Left renal cortex interstitium (tissue), 4 donors: ENCODE results near the gene DBN1. TPM values are rescaled to one million over a fixed set of nuclear protein-coding genes. Genes with fewer than 3 reads are reported as not detected.
A peak's percentile ranks its signal among the peaks of the same experiment; 100 is the strongest.

ENCODE experiments used
- DNase-seq, 4 donors: peaks; one replicate each; pipeline ENCODE4 v3.0.0-alpha.2; 2013; ENCODE audit warnings: low read depth in 4 of 4, low spot score in 2 of 4, missing footprints in 1 of 4
- polyA plus RNA-seq, 4 donors: library from polyadenylated mRNA; unstranded; fragments of 120-200 nt; gene quantifications; one replicate each; pipeline ENCODE4 v1.2.1, GENCODE V29; 2013; ENCODE audit not compliant: insufficient read length in 4 of 4

The DBN1 gene
- 100 to 1,000 TPM; 166 to 235 (median 214) TPM for polyA plus RNA-seq

DNA sequence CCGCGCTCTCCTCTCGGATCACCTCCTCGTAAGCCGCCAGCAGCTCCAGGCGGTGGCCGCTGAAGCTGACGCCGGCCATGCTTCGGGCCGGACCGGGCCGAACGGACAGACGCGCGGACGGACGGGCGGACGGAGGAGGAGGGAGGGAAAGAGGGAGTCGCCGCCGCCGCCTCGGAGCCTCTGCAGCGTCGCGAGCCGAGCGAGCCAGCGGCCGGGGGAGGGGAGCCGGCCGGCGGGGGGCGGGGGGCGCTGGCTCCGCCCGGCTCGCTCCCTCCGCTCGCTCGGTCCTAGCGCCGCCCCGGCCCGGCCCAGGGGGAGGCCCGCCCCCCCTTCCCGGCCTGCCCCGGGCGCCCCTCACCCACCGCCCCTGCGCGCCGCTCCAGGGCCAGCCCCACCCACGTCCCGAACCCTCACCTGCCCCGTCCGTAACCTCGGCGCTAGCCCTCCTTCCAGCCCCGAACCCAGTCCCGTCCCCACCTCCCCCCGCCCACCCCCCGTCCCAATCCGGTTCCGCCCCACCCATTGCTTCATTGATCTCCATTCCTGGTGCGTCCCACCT, at the start of gene DBN1:
DBN1 (minus strand) TSS at position 192 of the 559 bp plus-strand sequence; CDS start at position 79, 113 bp downstream.
- no peak for DNase-seq

DNA sequence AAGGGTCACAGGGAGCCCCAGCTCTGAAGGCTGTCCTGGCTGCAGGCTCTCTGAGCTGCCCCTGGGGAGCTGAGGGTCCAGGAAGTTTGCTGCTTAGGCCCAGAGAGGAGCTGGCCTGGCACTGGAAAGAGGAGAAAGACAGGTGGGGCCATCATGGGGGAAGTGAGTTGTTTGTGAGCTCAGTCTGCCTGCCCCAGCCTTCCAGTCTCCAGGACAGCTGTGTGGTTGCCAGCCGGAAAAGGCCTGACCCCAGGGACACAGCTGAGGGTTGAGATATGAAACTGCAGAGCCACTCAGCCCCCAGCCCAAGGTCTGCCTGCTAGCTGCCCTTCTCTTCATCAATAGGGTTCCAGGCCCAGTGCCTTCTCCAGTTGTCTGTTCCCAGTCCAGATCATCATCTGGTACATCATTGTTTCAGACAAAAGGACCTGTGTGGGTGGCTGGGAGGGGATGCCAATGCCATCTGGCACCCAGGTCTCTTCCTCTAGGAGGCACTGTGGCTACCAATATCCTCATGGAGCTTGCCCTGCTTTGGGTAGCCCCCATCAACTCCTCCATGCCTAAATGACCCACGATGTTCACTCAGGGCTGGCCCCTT, 47.6 kb upstream of the DBN1 start:
- DNase-seq: no peak

DNA sequence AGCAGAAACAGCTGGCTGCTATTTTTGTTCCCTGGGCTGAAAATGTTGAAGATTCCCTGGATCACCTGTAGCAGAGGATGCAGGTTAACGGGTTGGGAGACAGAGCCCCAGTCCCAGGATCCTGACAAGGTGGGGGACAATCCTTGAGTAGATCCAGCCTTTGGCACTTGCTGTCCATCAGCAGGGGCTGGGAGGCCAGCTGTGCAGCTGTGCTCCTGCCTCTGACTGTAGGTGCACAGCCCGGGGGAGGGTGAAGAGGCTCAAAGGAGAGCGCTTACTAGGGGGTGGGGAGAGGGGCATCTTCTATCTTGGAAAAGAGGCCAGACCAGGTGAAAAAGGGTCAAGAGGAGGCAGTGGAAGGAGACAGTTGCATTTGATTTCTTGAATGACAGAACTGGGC, 46.8 kb upstream of the DBN1 start:
- no peak for DNase-seq

DNA sequence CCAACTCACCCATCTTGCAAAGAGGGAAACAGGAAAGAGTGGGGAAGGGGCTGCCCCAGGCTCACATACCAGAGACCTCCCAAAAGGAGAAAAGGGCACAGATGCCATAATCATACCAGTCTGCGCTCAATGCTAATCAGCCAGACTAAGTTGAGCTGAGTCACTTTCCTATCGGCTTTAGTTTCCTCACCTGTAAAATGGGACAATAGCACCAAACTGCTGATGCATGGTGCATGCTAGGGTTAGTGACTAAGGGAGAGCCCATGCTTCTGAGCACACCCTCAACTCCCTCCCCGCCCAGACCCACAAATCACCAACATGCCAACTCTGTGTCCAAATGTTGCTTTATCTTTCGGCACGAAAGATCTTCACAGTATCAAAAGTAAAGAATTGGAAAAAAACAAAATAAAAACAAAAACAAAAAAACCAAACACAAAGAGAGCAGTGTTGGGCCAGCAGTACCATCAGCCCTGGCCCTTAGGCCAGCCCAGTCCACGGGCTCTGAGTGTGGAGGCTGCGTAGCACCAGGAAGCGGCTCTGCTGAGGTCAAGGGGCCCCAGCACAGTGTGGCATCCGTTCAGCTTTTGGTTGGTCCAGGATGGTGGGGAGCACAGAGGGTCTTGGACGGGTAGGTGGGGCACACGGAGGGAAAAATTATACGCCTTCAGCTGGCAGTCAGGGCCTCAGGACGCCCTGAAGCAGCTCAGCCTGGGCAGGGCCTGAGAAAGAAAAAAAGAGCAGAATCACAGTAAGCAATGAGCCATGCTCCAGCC, 46.2 kb upstream of the DBN1 start:
- DNase-seq: no peak

DNA sequence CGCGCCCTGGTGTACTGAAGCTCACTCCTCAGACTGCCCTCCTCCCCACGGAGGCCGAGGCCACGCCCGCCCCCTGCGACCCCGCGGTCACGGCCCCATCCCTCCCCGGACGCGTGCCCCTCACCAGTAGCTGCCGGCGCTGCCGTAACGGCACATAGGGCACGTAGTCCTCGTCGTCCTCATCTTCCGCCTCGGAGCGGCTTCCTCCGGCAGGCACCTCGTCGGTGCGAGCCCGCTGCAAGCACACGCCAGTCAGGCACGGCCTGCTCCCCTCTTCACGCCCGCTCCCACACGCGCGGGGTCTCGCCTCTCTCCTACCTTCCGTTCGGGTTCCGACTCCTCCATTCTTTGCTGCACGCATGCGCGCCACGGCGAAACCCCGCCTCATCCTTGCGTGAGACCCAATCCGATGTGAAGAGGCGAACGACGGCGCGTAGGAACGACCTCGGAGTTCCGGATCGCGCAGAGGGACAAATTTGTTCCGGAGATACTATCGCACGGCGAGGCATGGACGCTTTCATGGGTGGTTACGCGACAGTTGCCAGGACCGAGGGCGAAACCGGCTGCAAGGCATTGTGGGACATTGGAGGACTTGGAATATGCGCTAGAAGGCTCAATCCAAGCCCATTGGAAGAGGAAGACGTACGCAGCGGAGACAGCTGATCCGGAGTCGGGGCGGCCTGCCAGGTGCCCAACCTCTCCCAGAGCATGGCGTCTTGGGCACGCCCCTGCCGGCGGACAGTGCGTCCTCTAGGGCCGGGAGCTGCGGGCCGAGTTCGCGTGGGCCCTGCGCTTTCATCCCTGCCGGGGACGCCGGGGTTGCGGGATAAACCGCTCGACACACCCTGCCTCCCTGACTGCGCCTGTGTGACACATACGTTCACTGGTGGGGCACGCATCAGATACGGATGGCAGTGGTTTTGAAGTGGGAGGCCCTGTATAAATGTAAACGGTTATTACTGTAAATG, 43.5 kb upstream of the DBN1 start, which contains the start of gene DDX41:
DDX41 (minus strand) TSS at position 361 of the 968 bp plus-strand sequence; CDS start at position 345, 16 bp downstream.
- peak; percentile 93 to 97 (median 96) for DNase-seq

DNA sequence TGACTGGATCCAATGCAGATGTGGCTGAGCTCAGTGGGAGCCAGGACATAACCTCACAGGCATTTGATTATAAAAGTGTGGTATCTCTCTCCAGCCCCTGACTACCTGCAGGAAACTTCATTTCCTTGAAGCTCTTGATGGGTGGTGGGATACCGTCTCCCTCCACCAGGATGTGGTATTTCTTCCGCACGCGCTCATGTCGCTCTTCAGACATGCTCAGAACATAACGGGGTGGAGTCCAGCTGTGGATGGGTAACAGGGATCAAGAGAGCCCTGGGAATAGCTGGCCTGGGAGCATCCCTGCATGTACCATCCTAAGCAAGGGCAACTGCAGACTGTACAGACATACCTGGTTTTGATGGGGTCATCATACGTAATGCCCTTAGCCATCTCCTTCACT, 42.1 kb upstream of the DBN1 start:
- DNase-seq: no peak

DNA sequence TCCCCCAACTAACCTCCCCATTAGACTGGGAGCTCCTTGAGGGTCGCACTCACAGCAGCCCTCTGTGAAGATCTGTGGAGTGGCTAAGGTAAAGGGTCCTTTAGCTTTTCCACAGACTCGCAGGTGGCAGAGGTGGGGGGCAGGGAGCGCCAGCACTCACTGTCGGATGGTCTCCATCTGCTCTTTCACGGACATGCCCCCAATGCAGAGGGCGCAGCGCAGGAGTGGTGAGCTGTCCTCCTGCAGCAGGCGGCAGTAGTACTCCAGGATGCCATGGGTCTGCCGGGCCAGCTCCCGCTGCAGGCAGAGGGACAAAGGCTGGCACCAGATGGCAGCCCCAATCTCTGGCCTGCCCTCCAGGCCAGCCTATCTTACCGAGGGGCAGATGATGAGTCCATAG, 41.1 kb upstream of the DBN1 start:
- no peak for DNase-seq

DNA sequence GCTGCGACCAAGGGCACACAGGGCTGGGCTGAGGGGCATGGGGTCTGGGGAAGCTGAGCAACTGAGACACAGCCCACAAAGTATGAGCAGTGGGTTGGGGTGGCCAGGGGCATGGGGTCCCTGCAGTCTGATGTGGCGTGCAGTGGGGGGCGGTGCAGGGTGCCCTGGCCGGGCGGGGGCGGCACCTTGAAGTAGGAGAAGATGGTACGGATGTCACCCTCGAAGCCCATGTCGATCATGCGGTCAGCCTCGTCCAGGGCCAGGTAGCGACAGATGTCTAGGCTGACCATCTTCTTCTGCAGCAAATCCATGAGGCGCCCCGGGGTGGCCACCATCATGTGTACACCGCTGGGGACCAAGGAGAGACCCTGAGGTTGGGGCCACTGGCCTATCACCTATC, 40.1 kb upstream of the DBN1 start:
- no peak for DNase-seq

DNA sequence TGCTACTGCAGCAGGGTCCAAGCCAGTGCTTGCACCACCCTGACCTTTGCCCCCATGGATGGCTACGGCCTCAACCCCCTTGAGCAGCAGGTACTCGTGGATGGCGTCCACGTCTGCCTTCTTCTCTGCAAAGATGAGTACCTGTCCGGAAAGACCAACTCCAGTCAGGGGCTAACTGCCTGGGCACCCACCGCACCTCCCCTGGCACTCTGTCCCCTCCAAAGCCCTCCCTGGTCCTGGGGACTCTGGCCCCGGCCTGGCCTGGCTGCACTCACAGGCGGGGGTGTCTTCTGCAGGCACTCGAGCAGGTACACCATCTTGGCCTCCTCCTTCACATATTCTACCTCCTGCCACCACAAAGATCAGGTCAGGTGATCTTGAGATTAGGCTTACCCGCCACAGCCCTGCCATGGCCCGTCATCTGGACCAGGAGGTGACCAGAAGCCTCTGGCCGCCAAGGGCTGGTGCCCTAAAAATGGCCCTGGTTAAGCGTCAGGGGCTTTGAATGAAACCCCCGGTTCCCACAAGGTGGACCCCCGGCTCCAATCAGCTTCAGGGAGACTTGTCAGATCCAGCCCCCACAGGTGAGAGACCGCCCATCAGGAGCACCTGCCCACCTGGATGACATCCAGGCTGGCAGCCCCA, 39.4 kb upstream of the DBN1 start:
- no peak for DNase-seq

DNA sequence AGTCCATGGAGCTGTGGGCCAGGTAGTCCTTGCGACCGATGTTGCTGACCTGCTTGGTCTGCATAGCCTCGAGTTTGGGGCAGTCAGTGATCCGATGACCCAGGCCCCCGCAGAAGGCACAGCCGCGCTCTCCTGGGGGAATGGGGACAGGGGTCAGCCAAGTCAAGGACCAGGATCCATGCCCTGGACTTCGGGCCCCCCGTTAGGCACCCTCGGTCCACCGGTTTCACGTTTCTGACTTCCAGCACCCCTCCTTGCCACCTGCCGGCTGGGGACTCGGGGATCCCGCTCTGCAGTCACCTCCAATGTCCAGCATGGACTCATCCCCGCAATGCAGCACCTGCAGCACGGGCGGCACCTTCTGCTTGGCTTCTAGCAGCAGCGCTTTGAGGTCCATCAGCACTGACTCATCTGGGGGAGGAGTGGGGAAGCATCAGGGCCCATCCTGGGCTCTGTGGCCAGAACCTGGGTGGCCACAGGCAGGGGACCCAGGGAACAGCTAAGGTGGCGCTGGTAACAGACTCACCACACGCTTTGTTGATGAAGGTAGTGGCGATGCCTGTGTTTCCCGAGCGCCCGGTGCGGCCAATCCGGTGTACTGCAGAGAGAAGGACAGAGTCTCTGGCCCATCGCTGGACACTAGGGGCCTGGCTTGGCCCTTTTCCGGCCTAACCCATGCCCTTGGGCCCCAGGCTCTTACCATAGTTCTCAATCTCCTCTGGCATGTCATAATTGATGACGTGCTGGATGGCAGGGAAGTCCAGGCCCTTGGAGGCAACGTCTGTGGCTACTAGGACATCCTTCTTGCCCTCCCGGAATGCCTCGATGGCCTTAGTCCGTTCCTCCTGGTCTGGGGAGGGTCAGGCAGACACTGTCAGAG, 38.6 kb upstream of the DBN1 start:
- DNase-seq: no peak

DNA sequence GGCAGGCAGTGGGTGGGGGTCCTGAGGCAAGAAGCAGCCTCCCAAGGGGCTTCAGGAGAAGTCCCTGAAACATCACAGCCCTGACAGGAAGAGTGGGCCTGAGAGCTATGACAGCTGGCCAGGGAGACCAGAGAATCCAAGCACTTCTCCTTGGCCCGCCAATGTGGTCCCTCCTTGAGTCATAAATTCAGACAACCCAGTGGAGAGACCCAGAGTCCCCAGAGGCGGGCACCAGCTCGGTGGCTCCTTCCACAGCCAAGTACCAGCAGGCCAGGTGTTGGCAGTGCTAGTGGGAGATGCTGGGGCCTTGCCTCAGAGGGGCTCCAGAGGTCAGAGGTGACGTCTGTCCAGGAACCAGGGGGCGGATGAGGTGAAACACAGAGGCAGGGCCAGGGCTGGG, 37.7 kb upstream of the DBN1 start:
- DNase-seq: no peak

DNA sequence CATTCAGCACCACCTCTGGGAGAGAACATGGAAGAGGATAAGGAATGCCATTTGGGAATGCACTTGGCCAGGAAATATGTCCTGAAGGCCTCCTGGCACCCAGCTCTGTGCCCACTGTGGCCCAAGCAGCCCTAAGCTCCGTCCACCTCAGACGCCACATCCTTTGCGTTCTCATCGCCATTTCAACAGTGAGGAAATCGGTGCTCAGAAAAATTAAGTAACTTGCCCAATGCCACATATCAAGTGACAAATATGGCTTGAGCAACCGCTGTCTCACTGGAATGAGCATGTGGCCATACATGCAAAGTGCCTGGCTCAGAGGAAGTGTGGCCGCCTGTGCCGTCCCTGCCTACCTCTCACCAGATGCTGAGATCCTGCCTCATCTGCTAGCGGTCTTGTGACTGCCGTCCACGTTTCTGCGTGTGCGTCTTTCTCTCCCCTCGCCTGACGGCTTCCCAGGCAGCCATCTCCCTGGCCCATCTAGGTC, 37.2 kb upstream of the DBN1 start:
- DNase-seq: no peak

DNA sequence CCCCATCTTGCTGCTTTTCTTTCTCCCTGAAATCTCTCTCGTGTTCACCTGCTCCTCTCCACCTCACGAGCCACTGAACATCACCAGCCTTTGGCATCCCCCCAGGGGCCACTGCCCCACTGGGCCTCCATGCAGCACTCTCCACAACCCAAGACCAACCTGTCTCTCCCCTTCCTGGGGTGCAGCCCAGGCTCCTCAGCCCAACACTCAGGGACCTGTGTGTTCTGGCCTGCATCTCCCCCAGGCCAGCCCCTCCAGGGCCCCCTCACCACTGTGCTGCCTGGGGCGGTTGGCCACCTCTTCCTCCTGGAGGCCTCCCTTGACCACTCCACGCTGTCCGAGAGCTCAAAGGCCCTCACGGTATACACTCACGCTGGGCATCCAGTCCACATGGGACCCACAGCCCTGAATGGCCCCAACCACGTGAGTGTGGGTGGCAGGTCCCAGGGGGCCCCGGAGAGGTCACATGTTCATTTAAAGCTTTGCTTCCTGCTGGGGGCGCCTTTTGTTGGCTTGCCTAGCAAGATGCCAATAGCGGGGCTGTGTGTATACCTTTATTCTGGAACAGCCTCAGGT, 36.6 kb upstream of the DBN1 start:
- no peak for DNase-seq

DNA sequence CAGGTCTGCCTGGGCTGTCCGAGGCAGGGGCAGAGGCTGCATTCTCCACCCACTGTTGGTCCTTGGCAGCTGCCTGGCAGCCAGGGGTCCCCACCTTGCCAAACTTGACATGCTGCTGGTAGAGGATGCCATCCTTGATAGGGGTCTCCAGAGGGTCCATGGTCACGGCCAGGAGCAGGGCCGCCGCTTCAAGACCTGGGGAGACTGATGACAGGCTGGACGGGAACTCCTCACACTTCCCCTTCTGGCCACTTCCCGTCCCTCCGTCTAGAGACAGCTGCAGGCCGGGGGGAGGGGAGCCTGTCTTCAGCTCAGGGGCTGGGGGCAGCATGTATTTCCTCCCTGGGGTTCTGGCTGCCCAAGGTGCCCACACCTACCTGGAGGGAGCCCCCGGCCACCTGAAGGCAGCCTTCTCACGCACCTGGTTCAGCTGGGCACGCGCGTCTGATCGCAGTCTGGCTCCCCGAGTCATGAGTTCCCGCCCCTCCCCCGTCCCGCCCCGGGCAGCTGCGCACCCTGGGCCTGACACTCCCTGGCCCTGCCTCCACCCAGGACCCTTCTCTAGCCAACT, 36.0 kb upstream of the DBN1 start, which contains the start of gene DOK3:
DOK3 (minus strand) TSS at position 446 of the 571 bp plus-strand sequence; CDS start at position 160, 286 bp downstream.
- no peak for DNase-seq

DNA sequence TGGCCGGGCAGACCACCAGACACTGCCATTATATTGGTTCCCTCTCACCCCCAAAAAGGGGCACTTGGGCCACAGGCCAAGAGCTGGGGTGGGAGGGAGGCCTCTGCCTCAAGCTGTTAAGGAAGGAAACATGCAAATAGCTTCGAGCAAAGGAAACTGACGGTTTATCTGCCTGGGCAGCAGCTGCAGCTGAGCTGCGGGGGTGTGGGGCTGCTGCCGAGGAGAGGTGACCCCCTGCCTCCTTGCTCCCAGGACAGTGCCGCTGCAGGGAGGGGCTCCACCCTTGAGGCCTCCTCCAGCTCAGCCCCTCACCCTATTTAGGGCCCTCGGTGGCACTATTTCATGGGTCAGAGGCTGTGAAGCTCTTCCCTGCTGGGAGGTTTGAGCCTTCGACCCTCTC, 35.4 kb upstream of the DBN1 start:
- no peak for DNase-seq

DNA sequence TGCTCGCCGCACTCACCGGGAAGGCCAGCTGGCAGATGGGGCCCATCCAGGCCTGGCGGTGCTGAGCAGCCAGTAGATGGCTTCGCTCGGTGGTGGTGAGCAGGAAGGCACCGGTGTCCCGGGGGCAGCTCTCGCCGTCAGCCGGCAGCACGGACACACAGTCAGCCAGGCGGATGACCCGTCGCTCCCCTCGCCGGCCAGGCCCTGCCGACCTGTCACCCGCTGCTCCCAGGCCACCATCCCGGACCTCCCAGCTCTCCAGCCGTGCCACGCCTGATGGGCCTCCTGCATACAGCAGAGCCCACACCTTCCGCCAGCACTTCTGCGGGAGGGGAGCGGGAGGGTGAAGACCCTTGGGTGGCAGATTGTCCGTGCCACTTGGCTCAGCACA, 34.8 kb upstream of the DBN1 start:
- no peak for DNase-seq

DNA sequence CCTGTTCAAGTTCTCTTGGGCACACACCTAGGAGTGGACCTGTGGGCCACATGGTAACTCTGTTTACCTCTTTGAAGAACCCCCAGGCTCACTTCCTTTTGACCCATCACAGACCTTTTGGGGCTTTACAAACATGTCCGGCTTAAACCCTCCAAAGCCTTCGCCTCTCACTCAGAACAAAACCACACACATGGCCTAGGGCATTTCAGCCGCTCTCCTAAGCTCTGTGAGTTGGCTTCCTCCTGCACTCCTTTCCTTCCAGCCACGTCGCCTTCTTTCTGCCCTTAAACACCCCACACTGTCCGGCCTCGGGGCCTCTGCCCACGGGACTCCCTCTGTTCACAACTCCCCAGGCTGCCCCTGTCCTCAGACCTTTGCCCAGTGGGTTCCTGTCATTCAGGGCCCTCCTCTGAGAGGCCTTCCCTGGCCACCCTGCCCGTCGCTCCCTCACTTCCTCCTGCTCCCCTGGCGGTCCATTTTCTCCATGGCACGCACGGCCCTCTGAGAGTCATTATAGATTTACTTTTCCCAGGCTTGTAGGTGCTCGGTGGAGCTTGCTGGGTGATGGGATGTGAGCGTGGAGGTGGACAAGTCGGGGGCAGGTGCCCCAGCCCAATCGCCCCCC, 34.3 kb upstream of the DBN1 start:
- DNase-seq: no peak

DNA sequence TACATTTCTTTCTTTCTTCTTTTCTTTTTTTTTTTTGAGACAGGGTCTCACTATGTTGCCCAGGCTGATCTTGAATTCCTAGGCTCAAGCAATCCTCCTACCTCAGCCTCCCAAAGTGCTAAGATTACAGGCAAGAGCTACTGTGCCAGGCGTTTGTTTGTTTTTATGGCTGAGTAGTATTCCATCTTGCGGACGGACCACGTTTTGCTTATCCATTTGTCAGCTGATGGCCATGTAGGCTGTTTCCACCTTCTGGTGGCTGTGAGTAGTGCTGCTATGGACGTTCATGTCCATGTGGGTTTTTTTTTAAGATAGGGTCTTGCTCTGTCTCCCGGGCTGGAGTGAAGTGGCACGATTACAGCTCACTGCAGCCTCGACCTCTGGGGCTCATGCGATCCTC, 33.7 kb upstream of the DBN1 start:
- no peak for DNase-seq
